T47D (cell line): ENCODE results near the gene MAST3.
"Not testable (repeated sequence)": the region's sequence is repeated elsewhere in the genome, so short reads cannot be mapped to it uniquely, and the experiment has no call there.

Experiments used
- DNase-seq, 2 experiments: peaks; one replicate each; pipeline versions ENCODE4 v3.0.0 to v3.0.0-alpha.2; 2011 to 2012; ENCODE audit warnings: low read depth in 1 of 2, low spot score in 1 of 2
- JUND ChIP-seq: IDR thresholded peaks from 2 replicates; pipeline ENCODE4 v1.6.1; 2012; ENCODE audit warnings: low read depth
- in situ Hi-C: cut with HindIII; loops from 2 replicates; pipeline ENCODE4 v1.10.0; 2016; ENCODE audit warnings: low sequenced_read_pairs, low pct_unique_long_range_greater_than_20kb

The MAST3 gene

DNA sequence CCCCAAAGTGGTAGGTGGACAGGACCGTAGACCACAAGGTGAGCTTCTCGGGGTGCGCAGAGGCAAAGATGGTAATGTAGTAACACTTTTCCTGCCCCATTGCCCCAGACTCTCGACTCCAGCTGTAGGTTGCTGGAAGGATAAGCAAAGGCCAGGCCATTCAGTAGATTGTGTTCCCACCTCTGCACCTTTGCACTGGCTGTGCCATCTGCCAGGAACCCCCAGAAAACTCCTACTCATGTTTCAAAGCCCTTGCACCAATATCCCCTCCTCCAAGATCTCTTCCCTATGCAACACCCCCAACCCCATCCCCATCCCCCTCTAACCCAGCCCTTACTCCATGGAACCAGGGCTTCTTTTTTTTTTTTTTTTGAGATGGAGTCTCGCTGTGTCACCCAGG, 29.2 kb upstream of the MAST3 start:
- in situ Hi-C loops: no loop called here
- TF ChIP-seq JUND: no peak
- no peak for DNase-seq

GRCh38 chr19:18069383-18069782, 28.2 kb upstream of the MAST3 start:
- in situ Hi-C loops: no loop called here
- no peak for DNase-seq
- no peak for TF ChIP-seq JUND

DNA sequence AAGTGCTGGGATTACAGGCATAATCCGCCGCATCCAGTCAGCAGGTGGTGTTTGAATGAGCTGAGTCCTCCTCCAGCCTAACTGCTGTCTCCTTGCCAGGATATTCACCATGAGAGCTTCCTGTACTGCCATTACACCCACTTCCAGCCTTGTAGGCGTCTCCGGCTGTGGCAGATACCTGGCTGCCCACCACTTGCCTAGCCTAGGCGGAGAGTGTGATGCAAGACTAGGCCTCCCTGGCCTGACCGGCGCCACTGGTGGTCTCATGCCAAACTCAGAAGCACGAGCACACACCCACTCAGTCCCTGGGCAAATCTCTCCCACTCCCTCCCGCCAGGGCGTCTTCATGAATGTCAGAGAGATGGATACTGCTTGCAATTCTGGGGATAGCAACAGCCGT, 27.4 kb upstream of the MAST3 start:
- in situ Hi-C loops: no loop called here
- no peak for DNase-seq
- TF ChIP-seq JUND: no peak

DNA sequence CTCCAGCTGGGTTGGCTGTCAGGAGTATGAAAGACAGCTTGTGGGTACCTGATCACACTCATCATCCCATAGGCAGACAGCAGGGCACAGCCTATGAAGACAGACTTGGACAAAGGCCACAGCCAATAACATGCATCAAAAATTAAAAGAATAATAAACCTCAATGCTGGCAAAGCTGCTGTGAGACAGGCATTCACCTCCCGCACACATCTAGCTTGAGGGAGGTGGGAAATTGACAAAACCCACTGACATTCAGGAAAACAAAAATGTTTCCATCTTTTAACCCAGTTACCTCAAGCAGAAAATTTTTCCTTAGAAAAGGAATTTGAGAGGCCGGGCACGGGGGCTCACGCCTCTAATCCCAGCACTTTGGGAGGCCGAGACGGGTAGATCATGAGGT, 25.2 kb upstream of the MAST3 start:
- DNase-seq: no peak
- TF ChIP-seq JUND: no peak
- in situ Hi-C loops: no loop called here

GRCh38 chr19:18073197-18073596, 24.4 kb upstream of the MAST3 start:
- no peak for DNase-seq
- in situ Hi-C loops: no loop called here
- TF ChIP-seq JUND: no peak

DNA sequence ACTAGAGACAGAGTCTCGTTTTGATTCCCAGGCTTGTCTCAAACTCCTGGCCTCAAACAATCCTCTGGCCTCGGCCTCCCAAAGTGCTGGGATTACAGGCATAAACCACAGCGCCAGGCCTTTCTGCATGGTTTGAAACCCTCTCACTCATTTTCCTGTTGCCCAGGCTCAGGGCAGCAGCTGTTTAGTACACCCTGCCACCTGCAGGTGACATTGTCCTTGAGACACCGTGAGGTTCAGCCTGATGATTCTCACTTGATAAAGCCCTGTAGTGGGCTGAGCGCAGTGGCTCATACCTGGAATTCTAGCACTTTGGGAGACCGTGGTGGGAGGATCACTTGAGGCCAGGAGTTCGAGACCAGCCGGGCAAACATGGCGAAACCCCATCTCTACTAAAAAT, 23.4 kb upstream of the MAST3 start:
- DNase-seq: peak in 1 of 2 experiments; percentile 65
- TF ChIP-seq JUND: no peak
- in situ Hi-C loops: no loop called here

GRCh38 chr19:18083929-18084684, 13.5 kb upstream of the MAST3 start:
- no peak for TF ChIP-seq JUND
- DNase-seq: no peak
- in situ Hi-C loops: no loop called here

GRCh38 chr19:18085702-18086457, 11.7 kb upstream of the MAST3 start:
- TF ChIP-seq JUND: no peak
- DNase-seq: no peak
- in situ Hi-C loops: no loop called here

GRCh38 chr19:18086590-18087138, 10.9 kb upstream of the MAST3 start, which contains the start of gene IL12RB1:
TSS of gene IL12RB1 (minus strand) at chr19:18086934. CDS start at chr19:18086823, 111 bp downstream.
- DNase-seq: no peak
- in situ Hi-C loops: no loop called here
- no peak for TF ChIP-seq JUND

DNA sequence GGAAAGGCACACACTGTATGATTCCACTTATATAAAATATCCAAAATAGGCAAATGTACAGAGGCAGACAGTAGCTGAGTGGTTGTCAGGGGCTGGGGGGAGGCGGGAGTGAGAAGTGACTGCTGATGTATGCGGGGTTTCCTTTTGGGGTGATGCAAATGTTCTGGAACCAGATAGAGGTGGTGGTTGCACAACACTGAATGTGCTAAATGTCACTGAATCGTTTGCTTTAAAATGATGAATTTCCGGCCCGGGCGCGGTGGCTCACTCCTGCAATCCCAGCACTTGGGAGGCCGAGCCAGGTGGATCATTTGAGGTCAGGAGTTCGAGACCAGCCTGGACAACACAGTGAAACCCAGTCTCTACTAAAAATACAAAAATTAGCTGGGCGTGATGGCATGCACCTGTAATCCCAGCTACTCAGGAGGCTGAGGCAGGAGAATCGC, 8.5 kb upstream of the MAST3 start:
- in situ Hi-C loops, DNase-seq: not testable (repeated sequence)

- no peak for TF ChIP-seq JUND
- in situ Hi-C loops: no loop called here
- DNase-seq: no peak
Measured at GRCh38 chr19:18089726-18090125, 7.9 kb upstream of the MAST3 start.

DNA sequence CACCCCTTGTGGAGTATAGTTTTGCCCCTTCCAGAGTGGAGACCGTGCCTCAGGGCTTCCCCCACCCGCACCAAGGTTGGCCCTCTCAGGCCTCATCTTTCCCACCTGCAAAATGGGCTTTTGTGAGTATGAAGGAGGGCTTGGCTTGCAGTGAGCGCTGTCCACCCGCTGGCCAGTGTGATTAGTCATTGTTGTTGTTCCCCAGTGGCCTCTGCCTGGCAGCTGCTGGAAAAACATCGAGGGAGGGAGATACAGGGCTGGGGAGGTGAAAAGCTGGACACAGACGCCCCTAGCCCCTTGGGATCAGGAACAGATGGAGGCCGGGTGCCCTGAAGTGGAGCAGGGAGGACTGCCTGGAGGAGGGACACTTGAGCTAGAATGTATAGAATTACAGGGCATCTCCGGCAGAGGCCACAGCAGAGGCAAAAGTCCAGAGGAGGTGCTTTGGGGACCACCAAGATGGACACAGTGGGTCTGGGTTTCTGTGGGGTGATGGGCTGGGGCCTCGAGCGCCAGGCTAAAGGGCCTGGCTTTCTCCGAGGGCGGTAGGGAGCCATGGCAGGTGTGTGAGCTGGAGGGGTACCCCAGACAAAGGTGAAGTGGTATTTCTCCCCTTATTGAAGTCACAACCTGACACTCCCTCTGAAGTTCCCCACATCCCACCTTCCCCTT, 6.9 kb upstream of the MAST3 start:
- DNase-seq: no peak
- no peak for TF ChIP-seq JUND
- in situ Hi-C loops: no loop called here

- TF ChIP-seq JUND: no peak
- in situ Hi-C loops: no loop called here
- no peak for DNase-seq
Measured at GRCh38 chr19:18091217-18091608, 6.4 kb upstream of the MAST3 start.
